A172 (cell line): ENCODE results near the gene ASB14. TPM values are rescaled to one million over a fixed set of nuclear protein-coding genes. Genes with fewer than 3 reads are reported as not detected.

ENCODE experiments used
- DNase-seq: peaks from one replicate; pipeline ENCODE4 v3.0.0-alpha.2; 2015; ENCODE audit warnings: low spot score
- total RNA-seq: library from RNA; depleted of rRNA; stranded (reverse); fragments of >200 nt; shearing (Covaris generic); gene quantifications from 2 replicates; pipeline ENCODE4 v1.2.3, GENCODE V29; 2014; rRNA removed

ASB14 gene
- total RNA-seq, 1 experiment from 2014 or later = not detected

- no peak for DNase-seq
These were observed 31.4 kb downstream of the ASB14 start for GRCh38 chr3:57261119-57261518.

DNA sequence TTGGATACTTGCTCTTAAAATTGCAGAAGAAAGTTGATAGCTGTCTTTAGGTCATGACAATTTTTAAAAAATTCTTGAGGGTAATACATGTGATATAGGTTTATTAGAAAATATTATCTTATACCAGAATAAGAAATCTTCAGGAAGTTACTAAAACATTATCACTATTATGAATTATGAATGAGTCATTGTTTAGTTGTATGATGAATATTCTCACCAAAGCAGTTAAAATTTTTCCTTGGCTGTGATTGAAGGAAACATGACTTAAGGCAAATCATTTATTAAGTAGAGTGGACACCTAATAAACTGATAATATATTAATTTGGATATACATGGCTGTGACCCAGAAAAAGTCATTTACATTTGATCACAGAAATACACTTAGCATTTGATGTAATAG is 34.8 kb downstream of the ASB14 start:
- DNase-seq = no peak

DNA sequence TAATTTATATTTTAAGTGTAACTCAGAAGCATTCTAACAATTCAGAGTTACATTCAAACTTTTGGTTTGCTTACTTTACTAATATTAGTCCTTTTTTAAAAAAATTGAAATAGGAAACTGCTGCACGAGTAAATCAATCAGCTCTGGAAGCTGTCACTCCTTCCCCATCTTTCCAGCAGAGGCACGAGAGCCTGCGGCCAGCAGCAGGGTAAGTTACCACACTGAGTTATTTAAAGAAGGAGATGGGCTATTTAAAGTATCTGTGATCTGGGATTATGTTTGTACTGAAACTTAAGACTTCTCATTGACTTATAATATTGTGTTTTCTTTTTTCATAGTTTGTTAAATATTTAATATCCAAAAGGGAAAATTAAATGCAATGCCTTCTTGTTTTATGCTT is 35.6 kb downstream of the ASB14 start:
- no peak for DNase-seq

DNA sequence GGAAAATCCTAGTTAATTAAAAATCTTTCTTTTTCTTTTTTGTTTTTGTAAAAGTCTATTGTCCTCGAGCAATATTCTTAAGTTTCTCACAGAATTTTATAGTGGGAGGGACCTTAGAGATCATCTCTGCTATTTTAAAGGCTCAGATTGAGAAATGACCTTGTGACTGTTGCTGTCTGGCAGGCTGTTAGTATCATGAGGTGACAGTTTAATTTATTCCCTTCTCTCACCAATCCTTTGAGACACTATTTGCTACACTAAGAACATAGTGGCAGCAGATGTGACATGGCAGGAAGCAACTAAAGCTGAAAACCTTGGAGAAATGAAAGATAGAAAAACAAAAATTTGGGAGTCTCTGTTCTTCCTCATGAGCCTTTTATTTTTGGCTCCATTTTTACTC is 40.1 kb downstream of the ASB14 start:
- DNase-seq = no peak

DNA sequence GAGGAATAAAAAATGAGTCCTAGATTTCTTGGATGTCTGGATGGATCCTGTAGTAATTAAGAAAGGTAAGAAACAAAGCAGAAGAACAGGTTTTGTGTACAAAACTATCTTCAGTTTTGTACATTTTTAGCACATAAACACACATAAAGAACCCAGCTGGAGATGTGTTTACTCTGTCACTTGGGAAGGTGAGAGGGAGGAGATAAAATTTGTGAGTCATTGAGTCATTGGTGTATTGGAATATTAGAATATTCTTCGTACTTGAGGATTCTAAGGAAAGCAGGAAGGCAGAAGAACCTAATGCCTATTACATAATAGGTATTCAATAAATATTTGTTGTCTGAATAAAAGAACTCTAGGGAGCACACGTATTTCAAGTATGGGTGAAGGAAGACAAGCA is 47.5 kb downstream of the ASB14 start:
- no peak for DNase-seq

DNA sequence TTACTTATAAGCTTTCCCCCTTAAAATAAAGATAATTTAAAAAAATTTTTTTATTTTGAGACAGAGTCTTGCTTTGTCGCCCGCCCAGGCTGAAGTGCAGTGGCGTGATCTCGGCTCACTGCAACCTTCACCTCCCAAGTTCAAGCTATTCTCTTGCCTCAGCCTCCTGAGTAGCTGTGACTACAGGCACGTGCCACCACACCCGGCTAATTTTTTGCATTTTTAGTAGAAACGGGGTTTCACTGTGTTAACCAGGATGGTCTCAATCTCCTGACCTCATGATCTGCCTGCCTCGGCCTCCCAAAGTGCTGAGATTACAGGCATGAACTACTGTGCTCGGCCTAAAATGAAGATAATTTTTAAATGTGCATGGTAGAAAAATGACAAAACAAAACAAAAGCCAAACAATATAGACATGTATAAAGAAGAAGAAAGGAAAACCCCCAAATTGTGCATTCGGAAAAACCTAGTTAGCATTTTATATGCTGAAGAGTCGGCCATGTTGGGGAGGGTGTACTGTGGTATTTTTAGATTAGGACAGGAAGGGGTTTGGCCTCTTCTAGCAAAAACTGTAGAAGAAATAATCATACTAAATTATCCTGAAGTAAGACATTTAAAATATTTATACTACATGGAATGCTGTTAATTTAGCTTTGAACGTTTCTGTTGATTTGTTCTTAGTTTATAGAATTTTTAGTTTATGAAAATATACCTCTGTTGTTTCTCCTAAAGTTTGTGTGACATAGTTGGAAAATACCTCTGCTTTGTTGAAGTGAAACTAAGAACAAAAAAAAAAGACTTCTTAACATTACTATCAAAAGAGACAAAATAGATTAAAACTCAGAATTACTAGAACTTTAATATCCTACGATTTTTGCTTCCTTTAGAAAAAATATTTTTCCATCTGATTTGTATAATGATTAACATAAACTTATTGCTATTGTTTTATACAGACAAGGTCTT is 57.6 kb downstream of the ASB14 start:
- DNase-seq = no peak

DNA sequence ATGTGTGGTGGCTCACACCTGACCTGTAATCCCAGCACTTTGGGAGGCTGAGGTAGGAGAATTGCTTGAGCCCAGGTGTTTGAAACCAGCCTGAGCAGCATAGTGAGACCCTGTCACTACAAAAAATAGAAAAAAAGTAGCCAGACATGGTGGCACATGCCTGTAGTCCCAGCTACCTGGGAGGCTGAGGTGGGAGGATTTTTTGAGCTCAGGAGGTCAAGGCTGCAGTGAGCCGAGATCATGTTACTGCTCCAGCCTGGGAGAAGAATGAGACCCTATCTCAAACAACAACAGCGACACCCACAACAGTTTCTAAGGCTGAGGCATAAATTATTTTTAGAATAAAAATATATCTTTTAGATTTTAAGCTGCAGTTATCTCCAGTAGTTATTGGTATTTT is 58.7 kb downstream of the ASB14 start:
- DNase-seq = no peak

GRCh38 chr3:57230006-57230405 is 62.5 kb downstream of the ASB14 start:
- no peak for DNase-seq

GRCh38 chr3:57227930-57228751 is 64.3 kb downstream of the ASB14 start:
- peak; percentile 26 for DNase-seq

DNA sequence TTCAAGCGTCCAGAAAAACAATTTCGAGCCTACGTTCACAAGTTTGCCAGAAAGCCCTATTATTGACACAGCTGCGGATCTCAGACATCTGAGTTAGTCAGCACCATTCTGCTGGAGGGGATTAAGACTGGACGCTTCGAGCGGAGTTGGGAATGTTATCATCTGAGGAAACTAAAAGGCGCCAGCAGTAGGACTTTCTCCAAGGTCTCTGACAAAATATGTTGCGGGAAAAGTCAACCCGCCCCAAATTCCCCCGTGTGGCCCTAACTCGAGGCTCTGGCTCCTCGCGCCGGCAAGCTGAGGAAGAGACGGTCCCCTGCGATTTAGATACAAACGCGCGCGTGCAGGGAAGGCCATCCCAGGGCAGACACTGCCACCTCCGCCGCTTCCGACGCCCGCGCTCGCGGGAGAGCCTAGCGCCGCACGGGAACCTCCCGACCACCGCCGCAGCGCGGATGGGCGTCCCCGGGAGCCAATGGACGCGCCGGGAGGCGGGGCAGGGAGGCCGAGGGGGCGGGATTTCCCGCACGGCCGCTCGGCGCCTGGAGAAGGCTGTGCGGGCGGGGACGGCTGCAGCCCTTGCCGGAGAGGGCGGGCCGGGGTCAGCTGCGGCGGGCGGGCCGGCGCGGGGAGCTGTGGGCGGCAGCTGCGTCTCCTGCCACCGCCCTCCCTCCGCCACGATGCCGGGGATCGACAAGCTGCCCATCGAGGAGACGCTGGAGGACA is 65.1 kb downstream of the ASB14 start, which contains the start of gene APPL1:
Gene APPL1, plus strand, starts transcription at position 526 of the 726 bp plus-strand sequence. Its CDS starts 155 bp downstream, at position 681.
- peak; percentile 66 for DNase-seq

GRCh38 chr3:57226176-57226575 is 66.3 kb downstream of the ASB14 start:
- no peak for DNase-seq

DNA sequence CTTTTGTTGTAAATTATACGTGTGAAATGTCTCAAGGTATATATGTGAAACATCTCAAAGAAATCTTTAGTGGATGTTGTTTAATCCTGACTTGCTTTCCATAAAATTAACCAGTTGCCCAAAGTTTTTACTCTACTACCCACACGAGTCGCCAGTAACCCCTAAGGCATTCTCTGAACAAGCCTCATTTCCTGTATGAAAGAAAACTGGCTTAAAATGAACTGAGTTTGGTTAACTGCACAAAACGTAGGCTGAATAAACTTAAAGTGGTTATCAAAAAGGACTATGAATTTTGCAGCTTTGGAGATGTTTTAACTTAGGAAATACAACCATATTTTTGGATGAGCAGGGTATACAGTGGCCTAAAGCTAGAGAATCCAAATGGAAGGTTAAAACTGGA is 67.6 kb downstream of the ASB14 start:
- no peak for DNase-seq

DNA sequence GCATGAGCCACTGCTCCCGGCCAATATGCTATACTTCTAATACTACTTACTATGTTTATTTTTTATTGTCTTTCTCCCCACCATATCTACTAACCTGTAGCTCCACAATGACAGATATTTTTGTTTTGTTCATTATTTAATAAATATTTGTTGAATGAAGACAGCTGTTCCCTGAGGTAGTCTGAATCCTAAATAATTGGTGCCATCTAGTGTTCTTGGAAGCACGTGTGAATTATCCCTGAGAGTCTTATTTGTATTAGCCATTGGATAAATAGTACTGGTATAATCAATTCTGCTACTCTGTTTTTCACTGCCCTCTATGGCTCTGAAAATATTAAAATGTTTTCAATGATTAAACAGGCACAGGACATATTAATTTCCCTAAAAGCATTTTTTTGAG is 70.6 kb downstream of the ASB14 start:
- DNase-seq = no peak

Other genes starting within 250 kb of the ASB14 start
- gene SPATA12, start 232.0 kb downstream of the ASB14 start, total RNA-seq = 0.47 and 1.9 TPM in 2 replicates
- 1.5 TPM in 2 replicates for gene IL17RD, start 127.3 kb downstream of the ASB14 start, total RNA-seq
- 1.1 TPM in 1 of 2 replicates, not detected in the other for gene HESX1, start 92.7 kb downstream of the ASB14 start, total RNA-seq
- gene APPL1, start 65.0 kb downstream of the ASB14 start, total RNA-seq = 28.6 and 32.0 TPM in 2 replicates